Mucosa of descending colon (tissue), 3 donors: ENCODE results near the gene ARHGEF3. TPM values are rescaled to one million over a fixed set of nuclear protein-coding genes. Genes with fewer than 3 reads are reported as not detected.
"Not testable (repeated sequence)": the region's sequence is repeated elsewhere in the genome, so short reads cannot be mapped to it uniquely, and the experiment has no call there.

ENCODE experiments used
- ATAC-seq: fragments of 200-7000 bp; cut with Tn5 transposase; one replicate; pipeline ENCODE4 v1.9.1; 2020; ENCODE audit warnings: mild to moderate bottlenecking, moderate library complexity
- DNase-seq, 3 donors: peaks; one replicate each; pipeline ENCODE4 v3.0.0-alpha.2; 2020
- H3K36me3 ChIP-seq: fragments of 200-600 bp; one replicate; pipeline ENCODE4 v1.8.0; 2021; ENCODE audit warnings: low read depth, mild to moderate bottlenecking
- H3K4me1 ChIP-seq: fragments of 200-600 bp; one replicate; pipeline ENCODE4 v1.8.0; 2021; ENCODE audit warnings: low read depth, mild to moderate bottlenecking
- H3K4me3 ChIP-seq: fragments of 200-600 bp; one replicate; pipeline ENCODE4 v1.8.0; 2021; ENCODE audit warnings: mild to moderate bottlenecking
- H3K9me3 ChIP-seq: fragments of 200-600 bp; one replicate; pipeline ENCODE4 v1.8.0; 2021; ENCODE audit warnings: mild to moderate bottlenecking
- CTCF ChIP-seq: fragments of 200-600 bp; IDR thresholded peaks from one replicate; pipeline ENCODE4 v1.8.0; 2022; ENCODE audit warnings: antibody characterized with exemption, mild to moderate bottlenecking
- intact Hi-C, 2 donors: fragments of 100-400 bp; cut with DNase I in 1 of 2; cut with micrococcal nuclease in 1 of 2; formaldehyde crosslinking; loops; one replicate each; pipeline versions ENCODE4 v1.11.0 to v1.11.1; 2022; cut with DNase I, micrococcal nuclease
- total RNA-seq, 3 donors: library from RNA; stranded (reverse); fragmentation: NEBNext Ultra II Directional in 2 of 3; extraction: Animal tissue kit (Norgen Biotek cat#: 25700) in 2 of 3; gene quantifications; one replicate each; pipeline versions ENCODE4 v1.2.1 to v1.2.4, GENCODE V29; 2021 to 2023
- donor health status: DM: no; HTN: no; CAD: no; lungs with moderate emphysema.
- donor health status: DM: no; HTN: no; CAD: no.
- donor health status: DM: no; HTN: yes; CAD: no.

The ARHGEF3 gene
- total RNA-seq, 3 donors from 2014 or later: 10.1 to 34.5 (median 15.5) TPM

GRCh38 chr3:56758539-56758981, 43.2 kb downstream of the ARHGEF3 start:
- no peak for TF ChIP-seq CTCF
- intact Hi-C loops: no loop called here
- Histone ChIP-seq H3K36me3 (no peaks in the 10 kb centered on the region), H3K4me3 (no peak overlapping the region), H3K9me3 (no peaks in the 10 kb centered on the region), H3K4me1 (no peaks in the 10 kb centered on the region)
- DNase-seq (no peak), ATAC-seq (peak; percentile 65)

- DNase-seq, ATAC-seq, H3K4me1 ChIP-seq, H3K4me3 ChIP-seq, intact Hi-C loops, H3K36me3 ChIP-seq, H3K9me3 ChIP-seq: not testable (repeated sequence)
These were observed 43.7 kb downstream of the ARHGEF3 start for GRCh38 chr3:56758042-56758441.

GRCh38 chr3:56754741-56755417, 46.9 kb downstream of the ARHGEF3 start:
- Histone ChIP-seq H3K9me3 (no peaks in the 10 kb centered on the region), H3K4me1 (no peaks in the 10 kb centered on the region), H3K4me3 (no peak overlapping the region), H3K36me3 (no peaks in the 10 kb centered on the region)
- peak; percentile 33 to 55 (median 34) for DNase-seq
- no peak for TF ChIP-seq CTCF
- intact Hi-C loops: no loop called here
- ATAC-seq: peak; percentile 63

GRCh38 chr3:56753206-56753820, 48.4 kb downstream of the ARHGEF3 start:
- ATAC-seq (peak; percentile 26), DNase-seq (no peak)
- no peak for TF ChIP-seq CTCF
- Histone ChIP-seq H3K4me3 (no peak overlapping the region), H3K4me1 (no peaks in the 10 kb centered on the region), H3K9me3 (no peaks in the 10 kb centered on the region), H3K36me3 (no peaks in the 10 kb centered on the region)
- intact Hi-C loops: no loop called here

- no peak for TF ChIP-seq CTCF
- Histone ChIP-seq H3K4me1 (no peaks in the 10 kb centered on the region), H3K36me3 (no peaks in the 10 kb centered on the region), H3K9me3 (no peaks in the 10 kb centered on the region), H3K4me3 (no peak overlapping the region)
- no peak for DNase-seq
- intact Hi-C loops: no loop called here
- ATAC-seq: no peak
These were observed 50.6 kb downstream of the ARHGEF3 start for GRCh38 chr3:56751056-56751707.

GRCh38 chr3:56748663-56749231, 53.0 kb downstream of the ARHGEF3 start:
- intact Hi-C loops: no loop called here
- no peak for DNase-seq
- Histone ChIP-seq H3K4me3 (no peak overlapping the region), H3K36me3 (no peaks in the 10 kb centered on the region), H3K9me3 (no peaks in the 10 kb centered on the region), H3K4me1 (no peaks in the 10 kb centered on the region)
- no peak for TF ChIP-seq CTCF
- ATAC-seq: no peak
